CD4-positive, alpha-beta T cell (primary cell): ENCODE results near the gene RBP7. TPM values are rescaled to one million over a fixed set of nuclear protein-coding genes. Genes with fewer than 3 reads are reported as not detected.

Source experiments
- ATAC-seq: fragments of 200-7000 bp; cut with Tn5 transposase; one replicate; pipeline ENCODE4 v1.10.0; 2022; ENCODE audit warnings: mild to moderate bottlenecking; ENCODE audit not compliant: poor library complexity
- CTCF ChIA-PET: fragments of 350-600 bp; sonication (Branson Sonifier 250); formaldehyde crosslinking; loops from one replicate; lab custom pipeline; 2021; ENCODE audit warnings: antibody characterized with exemption, inconsistent platforms; lab: Charles Lee
- POLR2A ChIA-PET: fragments of 350-600 bp; sonication (Branson Sonifier 250); formaldehyde crosslinking; loops from one replicate; lab custom pipeline; 2021; ENCODE audit warnings: antibody characterized with exemption, inconsistent platforms; lab: Charles Lee
- DNase-seq, 14 experiments: peaks; one replicate each; pipeline ENCODE4 v3.0.0-alpha.2; 2013 to 2020; ENCODE audit warnings: mixed read lengths in 2 of 14
- H3K27ac ChIP-seq, 2 donors: one replicate each; pipeline versions ENCODE4 v1.5.1 to v1.7.0; 2013; ENCODE audit warnings: low read length in 2 of 2, low read depth in 1 of 2, mild to moderate bottlenecking in 1 of 2
- H3K27me3 ChIP-seq, 2 experiments: 1 replicate in 1 of 2; 2 replicates in 1 of 2; pipeline versions ENCODE4 v1.6.1 to v1.7.0; 2013; ENCODE audit warnings: low read length in 2 of 2, control low read depth in 1 of 2, mild to moderate bottlenecking in 1 of 2, moderate library complexity in 1 of 2; ENCODE audit not compliant: insufficient read depth in 2 of 2, control insufficient read depth in 1 of 2
- H3K36me3 ChIP-seq: one replicate; pipeline ENCODE4 v1.6.1; 2013; ENCODE audit warnings: low read length, control low read depth; ENCODE audit not compliant: insufficient read depth
- H3K4me1 ChIP-seq: one replicate; pipeline ENCODE4 v1.6.1; 2013; ENCODE audit warnings: low read length, control low read depth; ENCODE audit not compliant: insufficient read depth
- H3K4me3 ChIP-seq: one replicate; pipeline ENCODE4 v1.5.1; 2013; ENCODE audit warnings: mild to moderate bottlenecking, low read length, moderate library complexity
- H3K9me3 ChIP-seq, 2 experiments: 1 replicate in 1 of 2; 2 replicates in 1 of 2; pipeline versions ENCODE4 v1.6.1 to v1.7.0; 2013; ENCODE audit warnings: low read length in 2 of 2, mild to moderate bottlenecking in 2 of 2, control low read depth in 1 of 2, moderate library complexity in 1 of 2; ENCODE audit not compliant: control insufficient read depth in 1 of 2, insufficient read depth in 1 of 2
- H3K27ac Mint-ChIP-seq: one replicate; pipeline ENCODE4 v1.8.0; 2020; ENCODE audit warnings: mixed read lengths
- H3K27me3 Mint-ChIP-seq: one replicate; pipeline ENCODE4 v1.8.0; 2021; ENCODE audit warnings: mixed read lengths
- H3K36me3 Mint-ChIP-seq: one replicate; pipeline ENCODE4 v1.8.0; 2021; ENCODE audit warnings: low read depth, mixed read lengths
- H3K4me1 Mint-ChIP-seq: one replicate; pipeline ENCODE4 v1.8.0; 2021; ENCODE audit warnings: low read depth, mixed read lengths
- H3K4me3 Mint-ChIP-seq: one replicate; pipeline ENCODE4 v1.8.0; 2020; ENCODE audit warnings: mild to moderate bottlenecking, mixed read lengths
- H3K9me3 Mint-ChIP-seq: one replicate; pipeline ENCODE4 v1.8.0; 2020; ENCODE audit warnings: mixed read lengths
- intact Hi-C, 2 experiments: fragments of 100-400 bp; cut with DNase I in 1 of 2; cut with micrococcal nuclease in 1 of 2; formaldehyde crosslinking; loops; one replicate each; pipeline versions ENCODE4 v1.15.1 to v1.9.0; 2023 to 2025; cut with DNase I, micrococcal nuclease
- total RNA-seq, 174 experiments: library from RNA in 2 of 174; stranded (reverse) in 2 of 174; gene quantifications; one replicate each; pipeline ENCODE4 v1.2.3 and lab custom pipeline; 2021 to 2026
- TF ChIP-seq, protein P1 (sequence below): fragments of 200-600 bp; IDR thresholded peaks from one replicate; pipeline ENCODE4 v1.8.0; 2022; ENCODE audit warnings: antibody characterized with exemption, mild to moderate bottlenecking

The RBP7 gene
- total RNA-seq, 2 experiments from 2014 or later: 0.70 TPM; not detected in 1

DNA sequence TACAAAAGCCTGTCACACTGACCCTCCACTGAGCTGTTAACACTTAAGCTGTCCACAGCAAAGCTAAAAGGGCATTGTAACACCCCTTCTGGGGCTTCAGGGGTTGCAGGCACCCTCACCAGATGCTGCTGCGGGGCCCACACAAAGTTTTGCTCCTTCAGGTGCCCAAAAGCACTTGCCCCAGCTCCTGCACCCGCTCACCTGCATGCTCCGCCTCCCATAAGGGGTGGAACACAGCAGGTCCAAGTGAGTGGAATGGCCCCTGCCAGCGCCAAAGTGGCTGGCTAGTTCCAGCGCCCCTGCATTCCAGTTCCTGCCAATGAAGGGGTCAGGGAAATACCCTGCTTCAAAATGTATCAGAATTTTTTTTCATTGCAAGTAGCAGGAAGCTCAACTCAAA, 7.3 kb upstream of the RBP7 start:
- H3K4me3 ChIP-seq: no peak overlapping the region
- no peaks in the 10 kb centered on the region for H3K36me3 ChIP-seq
- H3K27ac ChIP-seq: no peak overlapping the region
- ChIA-PET CTCF (interaction anchor here (0.8 kb wide), 1 partner anchor 39 kb away, joined by 4 read pairs; no protein-coding TSS in a partner anchor), POLR2A (no interaction called here)
- Mint-ChIP-seq H3K4me1 (no peaks in the 10 kb centered on the region), H3K9me3 (no peaks in the 10 kb centered on the region), H3K27me3 (peaks cover 19% of the 10 kb centered on the region), H3K36me3 (no peaks in the 10 kb centered on the region), H3K4me3 (no peak overlapping the region), H3K27ac (no peak overlapping the region)
- no peaks in the 10 kb centered on the region for H3K4me1 ChIP-seq
- no peaks in the 10 kb centered on the region for H3K27me3 ChIP-seq
- no peaks in the 10 kb centered on the region for H3K9me3 ChIP-seq
- ATAC-seq (no peak), DNase-seq (no peak)
- TF ChIP-seq, protein P1, sequence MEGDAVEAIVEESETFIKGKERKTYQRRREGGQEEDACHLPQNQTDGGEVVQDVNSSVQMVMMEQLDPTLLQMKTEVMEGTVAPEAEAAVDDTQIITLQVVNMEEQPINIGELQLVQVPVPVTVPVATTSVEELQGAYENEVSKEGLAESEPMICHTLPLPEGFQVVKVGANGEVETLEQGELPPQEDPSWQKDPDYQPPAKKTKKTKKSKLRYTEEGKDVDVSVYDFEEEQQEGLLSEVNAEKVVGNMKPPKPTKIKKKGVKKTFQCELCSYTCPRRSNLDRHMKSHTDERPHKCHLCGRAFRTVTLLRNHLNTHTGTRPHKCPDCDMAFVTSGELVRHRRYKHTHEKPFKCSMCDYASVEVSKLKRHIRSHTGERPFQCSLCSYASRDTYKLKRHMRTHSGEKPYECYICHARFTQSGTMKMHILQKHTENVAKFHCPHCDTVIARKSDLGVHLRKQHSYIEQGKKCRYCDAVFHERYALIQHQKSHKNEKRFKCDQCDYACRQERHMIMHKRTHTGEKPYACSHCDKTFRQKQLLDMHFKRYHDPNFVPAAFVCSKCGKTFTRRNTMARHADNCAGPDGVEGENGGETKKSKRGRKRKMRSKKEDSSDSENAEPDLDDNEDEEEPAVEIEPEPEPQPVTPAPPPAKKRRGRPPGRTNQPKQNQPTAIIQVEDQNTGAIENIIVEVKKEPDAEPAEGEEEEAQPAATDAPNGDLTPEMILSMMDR: no peak
- intact Hi-C loops: no loop called here

DNA sequence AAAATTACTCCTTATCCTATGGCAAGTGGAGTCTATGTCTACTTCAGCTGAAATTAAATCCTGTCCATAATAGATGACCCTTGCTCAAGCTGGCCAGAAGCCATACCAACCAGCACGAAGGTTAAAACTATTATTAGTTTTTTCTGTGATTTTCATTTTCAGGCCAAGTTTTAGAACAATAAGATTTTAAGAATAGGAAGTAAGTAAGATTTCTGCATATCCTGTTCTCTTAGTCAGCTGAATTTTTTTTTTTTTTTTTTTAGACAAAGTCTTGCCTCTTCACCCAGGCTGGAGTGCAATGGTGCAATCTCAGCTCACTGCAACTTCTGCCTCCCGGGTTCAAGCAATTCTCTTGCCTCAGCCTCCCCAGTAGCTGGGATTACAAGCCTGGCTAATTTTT, 6.1 kb upstream of the RBP7 start:
- no peak overlapping the region for H3K27ac ChIP-seq
- no peak overlapping the region for H3K4me3 Mint-ChIP-seq
- TF ChIP-seq, protein P1: no peak
- H3K4me3 ChIP-seq: no peak overlapping the region
- no peaks in the 10 kb centered on the region for H3K36me3 ChIP-seq
- H3K27me3 ChIP-seq: peaks cover 0 to 4% of the 10 kb centered on the region in 2 experiments
- no peaks in the 10 kb centered on the region for H3K36me3 Mint-ChIP-seq
- no peak for DNase-seq
- no peak for ATAC-seq
- H3K9me3 ChIP-seq: no peaks in the 10 kb centered on the region
- intact Hi-C loops: no loop called here
- CTCF ChIA-PET: no interaction called here
- POLR2A ChIA-PET: no interaction called here
- H3K9me3 Mint-ChIP-seq: no peaks in the 10 kb centered on the region
- H3K27me3 Mint-ChIP-seq: peaks cover 19% of the 10 kb centered on the region
- no peaks in the 10 kb centered on the region for H3K4me1 ChIP-seq
- no peak overlapping the region for H3K27ac Mint-ChIP-seq
- H3K4me1 Mint-ChIP-seq: no peaks in the 10 kb centered on the region

DNA sequence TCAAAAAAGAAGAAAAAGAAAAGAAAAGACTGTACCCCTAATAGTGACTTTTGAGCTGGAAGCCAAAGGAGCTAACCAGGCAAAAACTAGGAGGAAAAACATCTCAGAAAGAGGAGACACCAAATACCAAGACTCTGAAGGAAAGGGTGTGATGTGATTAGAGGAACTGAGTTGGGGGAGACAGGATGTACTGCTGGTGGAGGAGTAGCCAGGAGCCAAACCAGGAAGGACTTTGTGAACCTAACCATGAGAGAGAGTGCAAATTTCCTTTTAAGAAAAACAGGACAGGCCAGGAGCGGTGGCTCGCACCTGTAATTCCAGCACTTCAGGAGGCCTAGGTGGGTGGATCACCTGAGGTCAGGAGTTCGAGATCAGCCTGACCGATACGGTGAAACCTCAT, 4.1 kb upstream of the RBP7 start:
- Mint-ChIP-seq H3K4me1 (peaks cover 6% of the 10 kb centered on the region), H3K27me3 (peaks cover 29% of the 10 kb centered on the region), H3K9me3 (no peaks in the 10 kb centered on the region), H3K36me3 (no peaks in the 10 kb centered on the region), H3K27ac (no peak overlapping the region), H3K4me3 (no peak overlapping the region)
- DNase-seq (no peak), ATAC-seq (no peak)
- Histone ChIP-seq H3K27ac (no peak overlapping the region), H3K4me3 (no peak overlapping the region), H3K4me1 (peaks cover 13% of the 10 kb centered on the region), H3K27me3 (peaks cover 10 to 14% of the 10 kb centered on the region in 2 experiments), H3K9me3 (peaks cover 0 to 3% of the 10 kb centered on the region in 2 experiments), H3K36me3 (no peaks in the 10 kb centered on the region)
- TF ChIP-seq, protein P1: no peak
- intact Hi-C loops: no loop called here
- ChIA-PET POLR2A (no interaction called here), CTCF (no interaction called here)
